Measurements from ENCODE around the gene RPS5.

The RPS5 gene

GRCh38 chr19:58408152-58409009, 21.3 kb downstream of the RPS5 start, which contains the start of gene ZNF584:
TSS of gene ZNF584 (plus strand) at chr19:58408649. CDS start at chr19:58409148, 499 bp downstream.
- H3K9me3 Mint-ChIP-seq, result peaks cover 33% of the 10 kb centered on the region

DNA sequence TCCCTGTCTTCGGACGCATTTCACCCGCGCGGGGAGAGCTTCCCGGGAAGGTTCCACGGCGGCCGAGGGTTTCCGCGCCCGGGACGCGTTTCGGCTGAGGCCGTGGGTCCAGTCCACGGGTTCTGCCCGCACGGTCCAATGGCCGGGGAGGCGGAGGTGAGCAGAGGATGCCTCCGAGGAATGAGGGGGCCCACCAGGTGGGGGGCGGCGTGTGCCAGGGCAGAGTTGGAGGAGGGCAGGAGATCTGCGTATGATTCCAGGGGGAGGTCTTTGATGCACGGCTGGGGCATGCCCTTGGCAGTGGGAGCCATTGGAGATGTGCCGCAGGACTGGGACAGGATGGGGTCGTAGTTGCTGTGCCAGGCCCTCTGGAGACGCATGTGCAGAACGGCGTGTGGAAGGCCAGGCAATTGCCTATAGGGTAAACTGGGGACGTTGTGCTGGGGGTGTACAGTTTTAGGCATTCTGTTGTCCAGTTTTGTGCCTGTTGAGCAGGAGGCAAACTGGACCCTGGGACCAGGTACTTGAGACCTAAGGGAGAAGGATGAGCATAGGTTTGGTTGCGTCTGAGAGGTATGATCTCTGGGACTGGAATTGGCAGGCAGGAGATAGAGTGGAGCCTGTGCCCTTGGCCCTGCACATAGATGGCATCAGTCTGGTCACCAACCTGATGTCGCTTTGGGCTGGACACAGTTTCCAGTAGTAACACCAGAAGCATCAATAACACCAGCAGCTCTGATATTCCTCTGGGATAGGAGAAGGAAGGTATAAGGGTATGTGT, 22.1 kb downstream of the RPS5 start:
- no peaks in the 10 kb centered on the region for H3K27me3 Mint-ChIP-seq (ENCODE audit: low read depth, poor library complexity)
- peak overlapping the region; percentile 87 for H3K4me3 Mint-ChIP-seq
- H3K36me3 Mint-ChIP-seq (ENCODE audit: low read depth), result peaks cover 42% of the 10 kb centered on the region
- no peak overlapping the region for H3K27ac Mint-ChIP-seq
- H3K4me1 Mint-ChIP-seq, result peaks cover 35% of the 10 kb centered on the region
- TF ChIP-seq CTCF (IDR thresholded peaks at IDR 0.05), result no peak
- H3K9me3 Mint-ChIP-seq, result peaks cover 25% of the 10 kb centered on the region
- peak; percentile 33 for DNase-seq

More at GRCh38 chr19:58408152-58409009, 21.3 kb downstream of the RPS5 start, which contains the start of gene ZNF584:
- DNase-seq, result peak; percentile 98
- Mint-ChIP-seq H3K4me3 (peak within 1 kb of the TSS; percentile 87), H3K4me1 (peaks cover 35% of the 10 kb centered on the region), H3K27me3 (ENCODE audit: low read depth, poor library complexity) (no peaks in the 10 kb centered on the region), H3K36me3 (ENCODE audit: low read depth) (peaks cover 45% of the 10 kb centered on the region), H3K27ac (peak within 1 kb of the TSS; percentile 99)
- TF ChIP-seq CTCF (IDR thresholded peaks at IDR 0.05), result no peak

DNA sequence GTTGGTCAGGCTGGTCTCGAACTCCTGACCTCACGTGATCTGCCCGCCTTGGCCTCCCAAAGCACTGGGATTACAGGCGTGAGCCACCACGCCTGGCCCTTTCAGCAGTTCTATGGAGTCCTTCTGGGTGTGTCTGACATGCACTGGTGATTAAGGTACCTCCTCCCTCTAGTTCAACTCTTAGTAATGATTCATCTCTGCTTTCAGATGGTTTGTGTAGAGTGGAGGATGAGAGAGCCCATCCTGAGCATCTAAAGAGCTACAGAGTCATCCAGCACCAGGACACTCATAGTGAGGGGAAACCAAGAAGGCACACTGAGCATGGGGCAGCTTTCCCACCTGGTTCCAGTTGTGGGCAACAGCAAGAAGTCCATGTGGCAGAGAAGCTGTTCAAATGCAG, 29.5 kb downstream of the RPS5 start:
- no peak for DNase-seq
- Mint-ChIP-seq H3K36me3 (ENCODE audit: low read depth) (peaks cover 82% of the 10 kb centered on the region), H3K9me3 (peaks cover 65% of the 10 kb centered on the region), H3K27me3 (ENCODE audit: low read depth, poor library complexity) (no peaks in the 10 kb centered on the region), H3K4me3 (no peak overlapping the region), H3K27ac (no peak overlapping the region), H3K4me1 (no peaks in the 10 kb centered on the region)
- TF ChIP-seq CTCF (IDR thresholded peaks at IDR 0.05), result no peak

- H3K27ac Mint-ChIP-seq, result no peak overlapping the region
- TF ChIP-seq CTCF (IDR thresholded peaks at IDR 0.05), result no peak
These were observed 30.0 kb downstream of the RPS5 start for GRCh38 chr19:58417071-58417470.

GRCh38 chr19:58428617-58429016, 41.5 kb downstream of the RPS5 start:
- TF ChIP-seq CTCF (IDR thresholded peaks at IDR 0.05), result no peak
- Mint-ChIP-seq H3K4me1 (no peaks in the 10 kb centered on the region), H3K27ac (no peak overlapping the region), H3K4me3 (no peak overlapping the region), H3K27me3 (ENCODE audit: low read depth, poor library complexity) (peaks cover 13% of the 10 kb centered on the region), H3K36me3 (ENCODE audit: low read depth) (peaks cover 86% of the 10 kb centered on the region), H3K9me3 (peaks cover 95% of the 10 kb centered on the region)
- DNase-seq, result no peak

More at GRCh38 chr19:58417071-58417470, 30.0 kb downstream of the RPS5 start:
- H3K9me3 Mint-ChIP-seq, result peaks cover 67% of the 10 kb centered on the region
- H3K4me3 Mint-ChIP-seq, result no peak overlapping the region
- H3K4me1 Mint-ChIP-seq, result no peaks in the 10 kb centered on the region
- peaks cover 83% of the 10 kb centered on the region for H3K36me3 Mint-ChIP-seq (ENCODE audit: low read depth)
- no peaks in the 10 kb centered on the region for H3K27me3 Mint-ChIP-seq (ENCODE audit: low read depth, poor library complexity)
- DNase-seq, result no peak
